ENCODE data around the gene NFIX. TPM values are rescaled to one million over a fixed set of nuclear protein-coding genes. Genes with fewer than 3 reads are reported as not detected.

NFIX gene
- total RNA-seq, 8 experiments from 2014 or later, result under 0.01 to 72.3 (median 6.4) TPM

DNA sequence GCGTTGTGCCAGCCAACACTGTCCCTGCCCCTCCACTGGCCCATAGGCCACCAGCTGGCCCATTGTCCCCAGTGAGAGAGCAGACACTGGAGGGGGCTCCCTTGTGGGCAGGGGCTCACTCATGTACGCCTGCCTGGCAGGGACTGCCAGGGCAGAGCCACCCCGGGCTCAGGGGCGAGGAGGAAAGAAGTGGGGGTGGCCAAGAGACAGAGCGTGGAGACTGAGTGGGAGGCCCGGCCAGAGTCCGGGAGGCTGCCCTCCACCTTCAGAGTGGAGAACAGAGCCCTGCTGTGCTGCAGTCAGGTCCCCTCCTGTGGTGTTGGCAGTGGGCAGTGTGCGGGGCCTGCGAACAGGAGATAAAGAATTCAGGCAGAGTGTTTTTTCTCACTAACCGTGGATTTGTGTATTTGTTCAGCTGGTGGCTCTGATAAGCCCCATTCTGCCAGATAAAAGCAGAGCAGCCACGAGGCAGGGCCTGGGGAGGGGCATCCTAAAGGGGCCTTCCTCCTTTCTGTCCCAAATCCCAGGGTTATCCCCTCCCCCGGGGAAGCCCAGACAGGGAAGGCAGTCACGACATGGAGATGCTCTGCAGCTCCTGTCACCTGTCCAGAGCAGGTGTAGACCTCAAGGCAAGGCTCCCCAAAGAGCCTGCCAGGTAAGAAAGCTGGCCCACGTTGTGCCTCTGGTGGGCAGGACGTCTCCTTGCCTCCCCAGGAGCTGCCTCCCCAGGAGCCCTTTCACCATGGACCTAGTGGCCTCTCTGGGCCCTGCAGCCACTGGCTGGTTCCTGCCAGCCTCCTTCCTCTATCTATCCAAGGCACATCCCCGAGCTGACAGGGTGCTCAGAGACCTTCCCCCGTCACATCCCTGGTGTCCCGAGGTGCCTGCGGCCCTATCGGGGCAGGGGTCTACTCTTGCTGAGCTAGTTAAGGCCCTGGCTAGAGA, 74.4 kb downstream of the NFIX start:
- Histone ChIP-seq H3K27ac (no peak overlapping the region), H3K4me3 (no peak overlapping the region), H3K4me1 (replicated peaks in 1 of 2) (peaks cover 0 to 4% of the 10 kb centered on the region in 2 donors)
- 0 to 90% (median 57%) methylated on average over 1 to 9 of the region's 20 CpGs; no CpG with 5 or more reads in 4 of the 10 experiments for WGBS, 10 experiments
- in situ Hi-C loops (cut with MboI; ENCODE audit: low pct_unique_long_range_greater_than_20kb in 2 of 9, low sequenced_read_pairs in 9 of 9, unreplicated experiment in 9 of 9), result no loop called here
- peak in 1 of 8 experiments; percentile 21 for ATAC-seq (replicated peaks in 6 of 8)

DNA sequence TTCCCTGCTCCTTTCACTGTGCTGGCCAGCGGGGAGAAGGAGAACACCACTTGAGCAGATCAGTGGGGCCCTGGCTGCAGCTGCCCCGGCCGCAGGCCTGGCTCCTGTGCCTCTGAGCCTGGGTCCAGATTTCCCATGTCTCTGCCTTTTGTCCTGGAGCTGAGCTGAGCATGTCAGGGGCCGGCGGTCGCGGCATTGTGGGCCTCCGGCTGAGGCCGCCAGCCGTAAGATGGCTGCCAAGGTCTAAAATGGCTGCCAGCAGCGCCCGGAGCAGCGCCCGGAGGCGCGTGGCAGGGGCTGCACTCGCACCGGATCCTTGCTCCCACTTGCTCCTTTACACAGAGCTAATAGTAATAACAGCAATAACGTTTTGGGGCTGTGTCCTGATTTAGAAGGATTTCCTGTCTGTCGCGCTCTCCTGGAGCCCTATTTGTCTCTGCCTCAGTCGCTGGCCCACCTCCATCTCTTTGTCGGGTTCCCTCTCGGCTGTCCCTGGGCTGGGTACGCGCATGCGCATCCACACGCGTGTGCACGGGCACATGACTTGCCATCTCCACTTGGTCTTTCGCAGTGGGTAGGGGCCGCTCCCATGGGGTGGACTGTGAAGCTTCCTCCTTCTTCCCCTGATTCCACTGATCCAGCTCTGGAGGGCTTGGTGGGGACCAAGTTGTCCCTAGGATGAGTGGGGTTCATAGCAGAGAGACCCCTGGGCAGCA, 75.3 kb downstream of the NFIX start:
- no peak overlapping the region for H3K4me3 ChIP-seq
- 60 to 100% (median 76%) methylated on average over 1 to 8 of the region's 32 CpGs; no CpG with 5 or more reads in 5 of the 10 experiments for WGBS, 10 experiments
- H3K27ac ChIP-seq, result no peak overlapping the region
- H3K4me1 ChIP-seq (replicated peaks in 1 of 2), result peaks cover 0 to 4% of the 10 kb centered on the region in 2 donors
- no peak for ATAC-seq (replicated peaks in 6 of 8)
- in situ Hi-C loops (cut with MboI; ENCODE audit: low pct_unique_long_range_greater_than_20kb in 2 of 9, low sequenced_read_pairs in 9 of 9, unreplicated experiment in 9 of 9), result no loop called here

DNA sequence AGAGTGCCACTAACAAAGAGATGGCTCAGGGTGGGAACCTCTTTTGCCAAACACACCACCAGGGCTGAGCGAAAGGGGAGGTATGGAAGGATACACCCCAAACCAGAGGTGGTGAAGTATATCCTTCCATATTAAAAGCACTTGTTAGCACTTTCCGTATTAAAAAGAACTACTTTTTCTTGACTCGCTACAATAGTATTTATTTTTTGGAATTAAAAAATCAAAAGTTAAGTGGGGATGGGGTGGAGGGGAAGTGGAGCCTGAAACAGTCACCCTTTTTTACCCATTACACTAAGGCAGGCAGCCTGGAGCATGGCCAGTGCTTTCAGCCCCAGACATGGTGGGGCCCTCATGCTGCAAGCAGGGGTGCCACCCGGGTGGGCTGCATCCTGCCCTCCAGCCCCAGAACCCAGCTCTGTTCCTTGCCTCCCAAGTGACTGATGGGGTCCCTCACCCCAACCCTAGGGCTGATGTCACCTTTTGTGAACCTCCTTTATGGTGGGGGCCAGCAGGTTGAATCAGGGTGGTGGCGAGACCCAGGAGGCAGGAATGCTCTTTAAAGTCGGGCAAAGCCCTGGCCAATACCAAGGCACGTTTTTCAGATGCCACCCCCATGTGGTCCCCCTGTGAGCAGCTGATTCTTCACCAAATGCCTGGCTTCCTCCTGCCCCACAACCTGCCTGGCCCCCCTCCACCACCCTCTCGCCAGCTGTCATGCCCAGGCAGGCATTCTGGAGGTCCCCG, 76.3 kb downstream of the NFIX start:
- H3K4me1 ChIP-seq (replicated peaks in 1 of 2), result peaks cover 0 to 4% of the 10 kb centered on the region in 2 donors
- 40 to 100% (median 86%) methylated on average over 1 to 3 of the region's 9 CpGs; no CpG with 5 or more reads in 4 of the 10 experiments for WGBS, 10 experiments
- H3K27ac ChIP-seq, result no peak overlapping the region
- H3K4me3 ChIP-seq, result no peak overlapping the region
- ATAC-seq (replicated peaks in 6 of 8), result peak in 2 of 8 experiments; percentile 3 to 6
- in situ Hi-C loops (cut with MboI; ENCODE audit: low pct_unique_long_range_greater_than_20kb in 2 of 9, low sequenced_read_pairs in 9 of 9, unreplicated experiment in 9 of 9), result no loop called here

DNA sequence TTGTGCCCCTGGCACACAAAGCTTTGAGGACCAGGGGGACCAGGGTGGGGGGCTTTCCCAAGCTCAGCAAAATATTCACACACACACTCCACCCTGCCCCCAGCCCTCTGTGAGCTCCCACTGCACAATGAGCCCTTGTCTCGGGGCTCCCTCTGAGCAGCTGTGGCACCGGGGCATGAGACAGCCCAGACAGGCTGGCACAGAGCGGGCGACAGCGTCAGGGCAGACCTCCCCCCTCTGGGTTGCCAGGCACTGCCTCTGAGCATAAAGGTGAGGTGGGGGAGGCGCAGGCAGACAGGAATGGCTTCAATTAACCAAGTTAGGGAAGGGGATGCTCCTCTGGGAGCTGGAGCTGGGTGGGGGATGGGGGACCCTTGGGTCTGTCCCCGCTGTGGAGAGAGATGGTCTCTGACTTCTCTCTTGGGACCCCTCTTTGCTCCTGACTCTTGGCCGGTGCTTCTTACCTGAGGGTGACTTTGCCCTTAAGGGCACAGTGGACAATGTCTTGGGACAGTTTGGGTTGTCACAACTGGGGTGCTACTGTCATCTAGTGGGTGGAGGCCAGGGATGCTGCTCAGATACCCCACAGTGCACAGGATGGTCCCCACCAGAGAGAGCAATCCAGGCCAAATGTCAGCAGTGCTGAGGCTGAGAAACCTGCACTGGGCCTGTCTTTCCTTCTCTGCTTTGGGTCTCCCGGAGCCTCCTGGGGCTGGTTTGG, 77.1 kb downstream of the NFIX start:
- WGBS, 10 experiments, result 52% methylated on average over 3 of the region's 9 CpGs; no CpG with 5 or more reads in 9 of the 10 experiments
- Histone ChIP-seq H3K4me3 (no peak overlapping the region), H3K4me1 (replicated peaks in 1 of 2) (peaks cover 0 to 4% of the 10 kb centered on the region in 2 donors), H3K27ac (no peak overlapping the region)
- ATAC-seq (replicated peaks in 6 of 8), result peak in 3 of 8 experiments; percentile 42 to 55 (median 53)
- in situ Hi-C loops (cut with MboI; ENCODE audit: low pct_unique_long_range_greater_than_20kb in 2 of 9, low sequenced_read_pairs in 9 of 9, unreplicated experiment in 9 of 9), result no loop called here

DNA sequence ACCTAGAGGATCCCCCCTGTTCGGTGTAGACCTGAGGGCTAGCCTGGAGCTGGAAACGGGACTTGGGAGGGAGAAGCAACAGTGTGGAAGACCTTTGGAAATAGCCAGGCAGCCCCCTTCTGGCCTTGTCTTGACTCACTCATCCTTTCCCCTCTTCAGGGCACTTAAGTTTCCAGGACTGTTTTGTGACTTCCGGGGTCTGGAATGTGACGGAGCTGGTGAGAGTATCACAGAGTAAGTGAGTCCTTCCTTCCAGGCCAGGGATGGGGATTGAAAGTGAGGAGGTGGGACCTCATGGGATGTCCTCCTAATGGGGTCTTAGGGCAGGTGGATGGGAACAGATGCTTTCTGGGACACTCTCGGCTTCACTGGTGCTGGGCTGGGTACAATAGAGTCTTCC, 78.0 kb downstream of the NFIX start:
- peaks cover 0 to under 1% of the 10 kb centered on the region in 2 donors for H3K4me1 ChIP-seq (replicated peaks in 1 of 2)
- in situ Hi-C loops (cut with MboI; ENCODE audit: low pct_unique_long_range_greater_than_20kb in 2 of 9, low sequenced_read_pairs in 9 of 9, unreplicated experiment in 9 of 9), result no loop called here
- no peak overlapping the region for H3K4me3 ChIP-seq
- WGBS, 10 experiments, result 87 to 100% methylated on average over 1 to 3 of the region's 5 CpGs; no CpG with 5 or more reads in 8 of the 10 experiments
- no peak overlapping the region for H3K27ac ChIP-seq
- no peak for ATAC-seq (replicated peaks in 6 of 8)

DNA sequence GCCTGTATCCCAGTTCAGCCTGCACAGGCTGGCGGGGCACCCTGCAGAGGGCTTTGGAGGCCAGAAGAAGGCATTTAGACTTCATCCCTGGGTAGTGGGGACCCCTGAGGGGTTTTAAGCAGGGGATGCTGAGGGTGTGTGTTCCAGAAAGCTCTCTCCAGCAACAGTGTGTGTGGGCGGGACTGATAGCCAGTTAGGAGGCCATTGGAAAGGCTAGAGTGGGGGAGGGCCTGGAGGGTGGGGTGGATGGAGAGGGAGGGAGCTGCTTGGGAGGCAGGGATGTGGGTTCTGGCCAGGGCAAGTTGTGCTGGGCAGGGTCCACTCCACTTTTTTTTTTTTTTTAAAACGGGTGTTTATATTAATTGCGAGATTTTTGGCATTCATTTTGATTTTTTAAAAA, 79.1 kb downstream of the NFIX start:
- Histone ChIP-seq H3K4me1 (replicated peaks in 1 of 2) (peaks cover 0 to 7% of the 10 kb centered on the region in 2 donors), H3K4me3 (no peak overlapping the region), H3K27ac (no peak overlapping the region)
- peak in 1 of 8 experiments; percentile 10 for ATAC-seq (replicated peaks in 6 of 8)
- in situ Hi-C loops (cut with MboI; ENCODE audit: low pct_unique_long_range_greater_than_20kb in 2 of 9, low sequenced_read_pairs in 9 of 9, unreplicated experiment in 9 of 9), result no loop called here
- 10 to 51% methylated on average over 2 of the region's 4 CpGs; no CpG with 5 or more reads in 8 of the 10 experiments for WGBS, 10 experiments

DNA sequence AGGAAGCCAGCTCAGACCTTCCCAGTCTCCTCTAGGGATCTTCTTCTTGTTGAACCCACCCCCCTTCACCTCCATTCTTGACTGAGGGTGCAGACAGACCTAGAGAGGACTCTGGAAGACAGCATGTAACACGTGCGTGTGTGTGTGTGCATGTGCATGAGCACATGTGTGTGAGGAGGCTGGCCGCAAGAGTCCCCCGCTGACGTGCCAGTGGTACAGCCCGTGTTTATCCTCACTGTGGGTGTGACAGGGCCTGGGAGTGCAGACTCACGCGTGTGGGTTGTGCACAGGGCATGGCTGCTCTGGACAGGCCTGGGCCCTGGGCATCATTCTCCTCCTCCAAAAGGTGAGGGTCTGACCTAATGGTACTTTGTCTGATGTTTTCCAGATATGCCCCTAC, 81.0 kb downstream of the NFIX start:
- ATAC-seq (replicated peaks in 6 of 8), result peak in 1 of 8 experiments; percentile 14
- 55 to 83% (median 74%) methylated on average over 3 to 4 of the region's 8 CpGs; no CpG with 5 or more reads in 7 of the 10 experiments for WGBS, 10 experiments
- Histone ChIP-seq H3K27ac (no peak overlapping the region), H3K4me3 (no peak overlapping the region), H3K4me1 (replicated peaks in 1 of 2) (peaks cover 0 to 13% of the 10 kb centered on the region in 2 donors)
- in situ Hi-C loops (cut with MboI; ENCODE audit: low pct_unique_long_range_greater_than_20kb in 2 of 9, low sequenced_read_pairs in 9 of 9, unreplicated experiment in 9 of 9), result loop anchor here in 2 of 9 experiments (25.0 kb wide), 1 partner anchor 89 kb away; the partner anchor contains the start of gene NFIX (in 2 of the 2)

DNA sequence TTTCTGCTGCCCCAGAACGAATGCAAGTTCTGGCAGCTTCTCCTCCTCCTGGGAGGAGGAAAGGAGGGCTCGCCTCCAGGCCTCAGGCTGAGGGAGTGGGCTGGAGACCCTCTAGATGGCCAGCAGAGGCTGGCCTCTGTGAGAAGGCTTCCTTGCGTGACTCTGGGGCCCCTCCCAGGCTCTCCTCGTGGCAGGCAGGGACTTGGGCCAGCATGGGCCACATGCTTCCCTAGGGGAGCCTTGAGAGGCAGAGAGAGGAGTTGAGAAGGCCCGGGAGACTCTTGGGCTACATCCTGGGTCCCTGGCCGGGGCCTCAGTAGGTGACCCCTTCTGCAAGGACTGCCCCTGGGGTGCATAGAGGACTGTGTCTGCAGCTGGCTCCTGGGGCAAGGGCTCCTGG, 81.5 kb downstream of the NFIX start:
- in situ Hi-C loops (cut with MboI; ENCODE audit: low pct_unique_long_range_greater_than_20kb in 2 of 9, low sequenced_read_pairs in 9 of 9, unreplicated experiment in 9 of 9), result loop anchor here in 2 of 9 experiments (25.0 kb wide), 1 partner anchor 89 kb away; the partner anchor contains the start of gene NFIX (in 2 of the 2)
- 40 to 88% (median 80%) methylated on average over 1 to 2 of the region's 6 CpGs; no CpG with 5 or more reads in 7 of the 10 experiments for WGBS, 10 experiments
- H3K4me1 ChIP-seq (replicated peaks in 1 of 2), result peaks cover 0 to 13% of the 10 kb centered on the region in 2 donors
- ATAC-seq (replicated peaks in 6 of 8), result peak in 1 of 8 experiments; percentile 20
- H3K4me3 ChIP-seq, result no peak overlapping the region
- no peak overlapping the region for H3K27ac ChIP-seq

DNA sequence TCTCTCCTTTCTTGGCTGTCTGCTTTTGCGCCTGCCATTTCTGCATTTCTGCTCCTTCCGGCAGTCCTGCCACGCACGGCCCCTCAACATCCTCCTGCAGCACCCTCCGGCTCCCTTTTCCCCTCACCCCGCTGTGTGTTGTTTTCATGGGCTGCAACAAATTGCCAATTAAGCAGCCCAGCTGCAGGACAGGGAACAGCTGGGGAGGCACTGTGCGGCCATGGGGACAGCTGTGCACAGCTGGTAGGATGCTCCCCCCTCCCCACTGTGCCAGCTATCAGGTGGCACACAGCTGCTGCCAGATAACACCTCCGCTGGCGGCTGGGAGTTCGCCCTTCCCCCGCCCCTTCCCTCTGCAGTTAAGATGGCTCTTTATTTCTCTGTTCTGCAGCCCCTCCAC, 82.0 kb downstream of the NFIX start:
- ATAC-seq (replicated peaks in 6 of 8), result no peak

DNA sequence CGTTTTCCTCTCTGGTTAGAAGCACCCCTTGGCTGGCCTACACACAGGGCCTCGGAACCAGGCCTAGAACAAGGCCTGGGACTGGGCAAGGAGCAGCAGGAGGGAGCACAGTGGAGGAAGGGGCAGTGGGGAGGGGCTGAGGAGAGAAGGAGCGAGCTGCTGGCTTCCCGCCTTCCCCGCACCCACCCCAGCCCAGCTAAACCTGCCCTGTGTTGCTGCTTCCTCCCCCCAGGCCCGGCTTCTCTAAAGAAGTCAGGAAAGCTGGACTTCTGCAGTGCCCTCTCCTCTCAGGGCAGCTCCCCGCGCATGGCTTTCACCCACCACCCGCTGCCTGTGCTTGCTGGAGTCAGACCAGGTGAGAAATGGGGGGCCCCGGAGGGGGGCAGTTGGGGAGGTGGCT, 83.1 kb downstream of the NFIX start:
- in situ Hi-C loops (cut with MboI; ENCODE audit: low pct_unique_long_range_greater_than_20kb in 2 of 9, low sequenced_read_pairs in 9 of 9, unreplicated experiment in 9 of 9), result loop anchor here in 2 of 9 experiments (25.0 kb wide), 1 partner anchor 91 kb away; the partner anchor contains the start of gene NFIX (in 2 of the 2)
- no peak for ATAC-seq (replicated peaks in 6 of 8)
- no peak overlapping the region for H3K27ac ChIP-seq
- WGBS, 10 experiments, result 0 to 80% (median 37%) methylated on average over 1 to 2 of the region's 10 CpGs; no CpG with 5 or more reads in 7 of the 10 experiments
- H3K4me3 ChIP-seq, result no peak overlapping the region
- H3K4me1 ChIP-seq (replicated peaks in 1 of 2), result peaks cover 10 to 27% of the 10 kb centered on the region in 2 donors

More for the DNA sequence above, 82.0 kb downstream of the NFIX start:
- H3K4me3 ChIP-seq, result no peak overlapping the region
- H3K27ac ChIP-seq, result no peak overlapping the region
- 14 to 71% (median 53%) methylated on average over 1 to 4 of the region's 11 CpGs; no CpG with 5 or more reads in 6 of the 10 experiments for WGBS, 10 experiments
- in situ Hi-C loops (cut with MboI; ENCODE audit: low pct_unique_long_range_greater_than_20kb in 2 of 9, low sequenced_read_pairs in 9 of 9, unreplicated experiment in 9 of 9), result loop anchor here in 2 of 9 experiments (25.0 kb wide), 1 partner anchor 90 kb away; the partner anchor contains the start of gene NFIX (in 2 of the 2)
- peaks cover 1 to 17% of the 10 kb centered on the region in 2 donors for H3K4me1 ChIP-seq (replicated peaks in 1 of 2)

DNA sequence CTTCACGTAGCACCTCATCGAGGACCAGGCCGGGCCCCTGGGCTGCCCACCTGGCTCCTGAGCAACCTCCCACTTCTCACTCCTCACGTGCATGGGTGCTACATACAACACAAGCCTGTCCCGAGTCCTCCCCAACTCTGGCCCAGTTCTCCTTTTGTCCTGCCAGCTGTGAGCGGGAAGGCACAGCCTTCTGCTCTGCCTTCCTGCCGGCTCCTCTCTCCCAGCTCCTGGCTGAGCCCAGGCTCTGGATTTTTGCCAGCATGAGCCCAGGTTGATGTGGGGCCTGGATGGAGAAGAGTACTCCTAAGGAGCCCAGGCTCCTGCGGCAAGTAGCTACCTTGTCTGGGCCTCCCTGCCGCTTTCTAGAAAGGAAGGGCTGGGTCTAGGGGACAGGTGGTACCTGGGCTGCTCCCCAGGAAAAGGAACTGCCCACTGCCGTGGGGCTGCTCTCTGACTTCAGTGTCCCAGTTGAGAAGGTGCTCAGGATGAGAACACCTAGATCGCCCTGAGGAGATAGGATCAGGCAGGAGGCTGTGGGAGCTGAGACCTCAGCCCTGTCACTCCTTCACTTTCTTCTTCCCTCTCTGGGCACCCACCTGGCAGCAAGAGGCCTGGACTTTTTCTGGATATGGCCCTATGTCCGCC, 83.7 kb downstream of the NFIX start:
- ATAC-seq (replicated peaks in 6 of 8), result peak in 1 of 8 experiments; percentile 7
- no peak overlapping the region for H3K4me3 ChIP-seq
- 40 to 94% (median 60%) methylated on average over 1 to 3 of the region's 12 CpGs; no CpG with 5 or more reads in 7 of the 10 experiments for WGBS, 10 experiments
- H3K27ac ChIP-seq, result no peak overlapping the region
- in situ Hi-C loops (cut with MboI; ENCODE audit: low pct_unique_long_range_greater_than_20kb in 2 of 9, low sequenced_read_pairs in 9 of 9, unreplicated experiment in 9 of 9), result loop anchor here in 2 of 9 experiments (25.0 kb wide), 1 partner anchor 92 kb away; the partner anchor contains the start of gene NFIX (in 2 of the 2)
- H3K4me1 ChIP-seq (replicated peaks in 1 of 2), result peaks cover 10 to 27% of the 10 kb centered on the region in 2 donors

Data from motor neuron (in vitro differentiated cells).